ENCODE measurements around the gene C3orf80. TPM values are rescaled to one million over a fixed set of nuclear protein-coding genes. Genes with fewer than 3 reads are reported as not detected.

C3orf80 gene
- total and polyA plus RNA-seq, 2 donors (not counting 1 experiment from before 2014, with no cell fraction given), result not detected

DNA sequence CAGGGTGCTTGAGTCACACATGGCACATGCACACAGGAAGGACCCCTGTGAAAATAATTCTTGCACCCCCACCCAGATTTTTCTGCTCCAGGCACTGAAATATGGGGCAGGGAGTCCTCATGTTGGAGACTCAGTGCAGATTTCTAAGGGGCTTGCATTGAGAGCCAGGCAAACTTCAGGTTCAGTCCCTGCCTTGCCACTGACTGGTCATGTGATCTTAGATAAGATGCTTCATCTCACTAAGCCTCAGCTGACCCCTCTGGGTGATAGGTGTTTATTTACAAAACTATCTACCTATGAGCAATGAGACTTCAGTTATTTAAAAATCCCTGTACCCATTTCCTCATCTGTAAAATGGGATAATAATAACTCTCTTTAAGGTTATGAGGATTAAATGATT lies 30.1 kb upstream of the C3orf80 start:
- no peaks in the 10 kb centered on the region for H4K20me1 ChIP-seq (ENCODE audit: control insufficient read depth, insufficient read depth, low read length, poor library complexity, severe bottlenecking)

DNA sequence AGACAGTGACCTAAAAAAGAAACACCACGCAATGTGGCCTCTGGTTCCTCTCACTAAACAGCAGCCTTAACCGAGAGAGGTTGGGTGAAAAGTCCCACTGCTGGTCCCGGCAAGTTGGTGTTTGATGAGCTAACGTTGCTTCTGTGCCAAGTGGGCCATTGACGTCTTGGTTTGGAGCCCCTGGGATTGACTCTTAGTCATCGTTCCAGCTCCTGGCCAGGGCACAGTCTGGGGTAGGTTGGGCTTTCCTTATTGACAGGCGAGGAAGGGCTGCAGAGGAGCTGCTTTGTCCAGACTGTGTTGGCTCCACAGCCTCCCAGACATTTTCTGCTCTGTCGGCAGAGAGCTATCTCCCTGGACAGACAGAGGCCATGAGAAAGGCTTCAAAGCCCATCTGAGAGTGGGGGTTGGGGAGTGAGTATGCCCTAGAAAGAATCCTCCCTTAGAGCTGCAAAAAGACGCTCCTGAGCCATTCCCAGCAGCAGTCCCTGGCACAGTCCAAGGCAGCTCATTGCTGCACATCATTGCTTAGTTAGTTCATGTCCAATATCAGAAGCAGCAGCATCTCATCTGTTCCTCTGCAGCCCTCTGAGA lies 28.6 kb upstream of the C3orf80 start:
- TF ChIP-seq EZH2 (IDR thresholded peaks at IDR 0.05; ENCODE audit: borderline replicate concordance, insufficient read depth, low read depth, low read length, poor library complexity, severe bottlenecking), result no peak
- TF ChIP-seq, protein P1, sequence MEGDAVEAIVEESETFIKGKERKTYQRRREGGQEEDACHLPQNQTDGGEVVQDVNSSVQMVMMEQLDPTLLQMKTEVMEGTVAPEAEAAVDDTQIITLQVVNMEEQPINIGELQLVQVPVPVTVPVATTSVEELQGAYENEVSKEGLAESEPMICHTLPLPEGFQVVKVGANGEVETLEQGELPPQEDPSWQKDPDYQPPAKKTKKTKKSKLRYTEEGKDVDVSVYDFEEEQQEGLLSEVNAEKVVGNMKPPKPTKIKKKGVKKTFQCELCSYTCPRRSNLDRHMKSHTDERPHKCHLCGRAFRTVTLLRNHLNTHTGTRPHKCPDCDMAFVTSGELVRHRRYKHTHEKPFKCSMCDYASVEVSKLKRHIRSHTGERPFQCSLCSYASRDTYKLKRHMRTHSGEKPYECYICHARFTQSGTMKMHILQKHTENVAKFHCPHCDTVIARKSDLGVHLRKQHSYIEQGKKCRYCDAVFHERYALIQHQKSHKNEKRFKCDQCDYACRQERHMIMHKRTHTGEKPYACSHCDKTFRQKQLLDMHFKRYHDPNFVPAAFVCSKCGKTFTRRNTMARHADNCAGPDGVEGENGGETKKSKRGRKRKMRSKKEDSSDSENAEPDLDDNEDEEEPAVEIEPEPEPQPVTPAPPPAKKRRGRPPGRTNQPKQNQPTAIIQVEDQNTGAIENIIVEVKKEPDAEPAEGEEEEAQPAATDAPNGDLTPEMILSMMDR (IDR thresholded peaks at IDR 0.05), result no peak
- Histone ChIP-seq H3K27ac (ENCODE audit: low read length in 2 of 2) (no peak overlapping the region), H2AFZ (ENCODE audit: insufficient read depth, low read depth, low read length, poor library complexity, severe bottlenecking) (no peak overlapping the region), H3K9ac (ENCODE audit: low read length) (no peak overlapping the region), H3K9me3 (ENCODE audit: control extremely low read depth in 1 of 3, control insufficient read depth in 2 of 3, insufficient read depth in 1 of 3, low read length in 2 of 3) (no peaks in the 10 kb centered on the region), H4K20me1 (ENCODE audit: control insufficient read depth, insufficient read depth, low read length, poor library complexity, severe bottlenecking) (no peaks in the 10 kb centered on the region), H3K27me3 (replicated peaks in 1 of 4; ENCODE audit: control extremely low read depth in 1 of 4, control insufficient read depth in 3 of 4, insufficient read depth in 4 of 4, low read length in 3 of 4) (peaks cover 0 to 3% (median 0%) of the 10 kb centered on the region in 4 experiments), H3K36me3 (replicated peaks in 1 of 2; ENCODE audit: control extremely low read depth in 1 of 2, control insufficient read depth in 1 of 2, extremely low read depth in 1 of 2, insufficient read depth in 2 of 2, low read length in 1 of 2) (no peaks in the 10 kb centered on the region), H3K4me2 (replicated peaks; ENCODE audit: low read depth, low read length, poor library complexity, severe bottlenecking) (no peak overlapping the region), H3K79me2 (ENCODE audit: control insufficient read depth, insufficient read depth, low read length) (no peaks in the 10 kb centered on the region), H3K4me1 (ENCODE audit: control insufficient read depth in 2 of 2, insufficient read depth in 2 of 2, low read length in 2 of 2) (no peaks in the 10 kb centered on the region), H3K4me3 (ENCODE audit: control extremely low read depth in 1 of 5, extremely low read depth in 1 of 5, insufficient read depth in 1 of 5, low read depth in 2 of 5, low read length in 4 of 5) (no peak overlapping the region)
- CTCF ChIA-PET, result interaction anchor here (1.1 kb wide), 1 partner anchor 368 kb away, joined by 3 read pairs; no protein-coding TSS in a partner anchor
- no peak overlapping the region for H3K27ac Mint-ChIP-seq
- H3K4me1 Mint-ChIP-seq, result no peaks in the 10 kb centered on the region
- POLR2A ChIA-PET, result no interaction called here
- intact Hi-C loops (cut with micrococcal nuclease), result no loop called here
- H3K9me3 Mint-ChIP-seq (ENCODE audit: insufficient read depth), result peaks cover 3% of the 10 kb centered on the region
- ATAC-seq (ENCODE audit: low read depth) (no peak), DNase-seq (no peak)
- no peak overlapping the region for H3K4me3 Mint-ChIP-seq
- WGBS (ENCODE audit: insufficient coverage), result 96% methylated on average over 7 of the region's 9 CpGs
- peaks cover 4% of the 10 kb centered on the region for H3K27me3 Mint-ChIP-seq

More for the DNA sequence above, 30.1 kb upstream of the C3orf80 start:
- Histone ChIP-seq H3K27me3 (replicated peaks in 1 of 4; ENCODE audit: control extremely low read depth in 1 of 4, control insufficient read depth in 3 of 4, insufficient read depth in 4 of 4, low read length in 3 of 4) (peaks cover 0 to 3% (median 0%) of the 10 kb centered on the region in 4 experiments), H3K9ac (ENCODE audit: low read length) (no peak overlapping the region), H3K36me3 (replicated peaks in 1 of 2; ENCODE audit: control extremely low read depth in 1 of 2, control insufficient read depth in 1 of 2, extremely low read depth in 1 of 2, insufficient read depth in 2 of 2, low read length in 1 of 2) (no peaks in the 10 kb centered on the region), H3K9me3 (ENCODE audit: control extremely low read depth in 1 of 3, control insufficient read depth in 2 of 3, insufficient read depth in 1 of 3, low read length in 2 of 3) (no peaks in the 10 kb centered on the region), H3K4me2 (replicated peaks; ENCODE audit: low read depth, low read length, poor library complexity, severe bottlenecking) (no peak overlapping the region), H3K79me2 (ENCODE audit: control insufficient read depth, insufficient read depth, low read length) (no peaks in the 10 kb centered on the region), H3K4me1 (ENCODE audit: control insufficient read depth in 2 of 2, insufficient read depth in 2 of 2, low read length in 2 of 2) (no peaks in the 10 kb centered on the region), H2AFZ (ENCODE audit: insufficient read depth, low read depth, low read length, poor library complexity, severe bottlenecking) (no peak overlapping the region), H3K4me3 (ENCODE audit: control extremely low read depth in 1 of 5, extremely low read depth in 1 of 5, insufficient read depth in 1 of 5, low read depth in 2 of 5, low read length in 4 of 5) (no peak overlapping the region), H3K27ac (ENCODE audit: low read length in 2 of 2) (no peak overlapping the region)
- POLR2A ChIA-PET, result no interaction called here
- CTCF ChIA-PET, result no interaction called here
- peaks cover 3% of the 10 kb centered on the region for H3K9me3 Mint-ChIP-seq (ENCODE audit: insufficient read depth)
- no peak overlapping the region for H3K27ac Mint-ChIP-seq
- intact Hi-C loops (cut with micrococcal nuclease), result no loop called here
- DNase-seq, result no peak
- TF ChIP-seq, protein P1 (IDR thresholded peaks at IDR 0.05), result no peak
- no peak for TF ChIP-seq EZH2 (IDR thresholded peaks at IDR 0.05; ENCODE audit: borderline replicate concordance, insufficient read depth, low read depth, low read length, poor library complexity, severe bottlenecking)
- H3K4me1 Mint-ChIP-seq, result no peaks in the 10 kb centered on the region
- ATAC-seq (ENCODE audit: low read depth), result no peak
- peaks cover 4% of the 10 kb centered on the region for H3K27me3 Mint-ChIP-seq
- no peak overlapping the region for H3K4me3 Mint-ChIP-seq

All from B cell (primary cell).